Glutamatergic neuron (in vitro differentiated cells): ENCODE data around the gene LOXL4. TPM values are rescaled to one million over a fixed set of nuclear protein-coding genes. Genes with fewer than 3 reads are reported as not detected.
"Not testable (repeated sequence)": the region's sequence is repeated elsewhere in the genome, so short reads cannot be mapped to it uniquely, and the experiment has no call there.

Experiments
- DNase-seq: peaks from one replicate; pipeline ENCODE4 v3.0.0; 2022
- H3K27ac Mint-ChIP-seq: one replicate; pipeline ENCODE4 v1.8.0; 2020; ENCODE audit warnings: mild to moderate bottlenecking, mixed read lengths, inconsistent platforms; ENCODE audit not compliant: unreplicated experiment
- H3K27me3 Mint-ChIP-seq: one replicate; pipeline ENCODE4 v1.8.0; 2020; ENCODE audit warnings: mild to moderate bottlenecking, moderate library complexity, mixed read lengths, inconsistent platforms; ENCODE audit not compliant: unreplicated experiment
- H3K36me3 Mint-ChIP-seq: one replicate; pipeline ENCODE4 v1.8.0; 2020; ENCODE audit warnings: mild to moderate bottlenecking, mixed read lengths, inconsistent platforms; ENCODE audit not compliant: unreplicated experiment
- H3K4me1 Mint-ChIP-seq: one replicate; pipeline ENCODE4 v1.8.0; 2020; ENCODE audit warnings: mild to moderate bottlenecking, low read depth, mixed read lengths, inconsistent platforms; ENCODE audit not compliant: unreplicated experiment
- H3K4me3 Mint-ChIP-seq: one replicate; pipeline ENCODE4 v1.8.0; 2020; ENCODE audit warnings: mild to moderate bottlenecking, mixed read lengths, inconsistent platforms; ENCODE audit not compliant: unreplicated experiment
- H3K9me3 Mint-ChIP-seq: one replicate; pipeline ENCODE4 v1.8.0; 2020; ENCODE audit warnings: mild to moderate bottlenecking, moderate library complexity, mixed read lengths, inconsistent platforms; ENCODE audit not compliant: unreplicated experiment
- total RNA-seq: library from RNA; stranded (reverse); fragmentation: NEBNext Ultra II Directional; extraction: Animal tissue kit (Norgen Biotek cat#: 25700); gene quantifications from one replicate; pipeline ENCODE4 v1.2.1, GENCODE V29; 2021; ENCODE audit not compliant: unreplicated experiment
- TF ChIP-seq, protein P1 (sequence below): fragments of 200-600 bp; sonication (generic); IDR thresholded peaks from one replicate; pipeline ENCODE4 v1.5.0; 2021; ENCODE audit not compliant: partially characterized antibody, unreplicated experiment

Gene LOXL4
- total RNA-seq, 1 donor from 2014 or later = 6.1 TPM

GRCh38 chr10:98240524-98240923 lies 27.5 kb downstream of the LOXL4 start:
- Mint-ChIP-seq H3K9me3 (no peaks in the 10 kb centered on the region), H3K4me1 (peaks cover 3% of the 10 kb centered on the region), H3K27me3 (no peaks in the 10 kb centered on the region), H3K36me3 (no peaks in the 10 kb centered on the region), H3K27ac (no peak overlapping the region), H3K4me3 (no peak overlapping the region)
- TF ChIP-seq, protein P1, sequence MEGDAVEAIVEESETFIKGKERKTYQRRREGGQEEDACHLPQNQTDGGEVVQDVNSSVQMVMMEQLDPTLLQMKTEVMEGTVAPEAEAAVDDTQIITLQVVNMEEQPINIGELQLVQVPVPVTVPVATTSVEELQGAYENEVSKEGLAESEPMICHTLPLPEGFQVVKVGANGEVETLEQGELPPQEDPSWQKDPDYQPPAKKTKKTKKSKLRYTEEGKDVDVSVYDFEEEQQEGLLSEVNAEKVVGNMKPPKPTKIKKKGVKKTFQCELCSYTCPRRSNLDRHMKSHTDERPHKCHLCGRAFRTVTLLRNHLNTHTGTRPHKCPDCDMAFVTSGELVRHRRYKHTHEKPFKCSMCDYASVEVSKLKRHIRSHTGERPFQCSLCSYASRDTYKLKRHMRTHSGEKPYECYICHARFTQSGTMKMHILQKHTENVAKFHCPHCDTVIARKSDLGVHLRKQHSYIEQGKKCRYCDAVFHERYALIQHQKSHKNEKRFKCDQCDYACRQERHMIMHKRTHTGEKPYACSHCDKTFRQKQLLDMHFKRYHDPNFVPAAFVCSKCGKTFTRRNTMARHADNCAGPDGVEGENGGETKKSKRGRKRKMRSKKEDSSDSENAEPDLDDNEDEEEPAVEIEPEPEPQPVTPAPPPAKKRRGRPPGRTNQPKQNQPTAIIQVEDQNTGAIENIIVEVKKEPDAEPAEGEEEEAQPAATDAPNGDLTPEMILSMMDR = no peak
- no peak for DNase-seq

DNA sequence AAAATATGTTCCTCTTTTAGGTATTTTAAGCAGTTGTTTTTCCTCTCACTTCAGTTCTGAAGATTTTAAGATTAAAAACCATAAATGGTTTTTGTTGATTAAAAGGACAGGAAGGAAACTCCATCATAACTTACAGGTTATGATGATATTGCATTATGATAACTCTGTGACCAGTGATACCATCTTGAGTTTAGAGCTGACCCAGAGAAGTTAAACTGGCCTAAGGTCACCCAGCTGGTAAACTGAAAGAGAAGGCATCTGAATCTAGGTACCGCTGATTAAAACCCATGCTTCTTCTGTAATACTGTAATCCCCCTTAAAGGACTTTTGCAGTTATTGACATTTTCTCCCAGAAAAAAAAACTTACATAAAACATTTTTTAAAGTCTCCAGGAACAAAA lies 29.6 kb downstream of the LOXL4 start:
- Mint-ChIP-seq H3K4me3 (no peak overlapping the region), H3K36me3 (no peaks in the 10 kb centered on the region), H3K27ac (no peak overlapping the region), H3K27me3 (no peaks in the 10 kb centered on the region), H3K4me1 (peaks cover 3% of the 10 kb centered on the region), H3K9me3 (no peaks in the 10 kb centered on the region)
- TF ChIP-seq, protein P1 = no peak
- DNase-seq = no peak

DNA sequence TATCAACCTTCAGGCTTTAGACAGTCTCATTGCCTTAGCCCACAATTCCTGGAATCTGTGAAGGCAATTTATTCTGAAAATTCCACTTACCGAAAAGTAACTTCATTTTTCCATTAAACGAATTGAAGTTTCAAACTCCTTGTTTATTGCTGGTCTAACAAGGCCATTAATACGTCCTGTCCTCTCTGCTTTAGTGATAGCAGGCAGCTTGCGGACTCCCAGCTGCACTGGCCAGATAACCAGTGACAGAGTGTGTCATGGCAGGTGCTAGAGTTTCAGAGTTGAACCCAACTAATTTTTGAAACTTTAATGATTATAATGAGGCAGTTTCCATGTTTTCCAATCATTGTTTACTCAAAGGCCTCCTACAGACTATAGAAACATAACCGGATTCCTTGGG lies 31.1 kb downstream of the LOXL4 start:
- TF ChIP-seq, protein P1 = no peak
- no peak overlapping the region for H3K4me3 Mint-ChIP-seq
- no peaks in the 10 kb centered on the region for H3K27me3 Mint-ChIP-seq
- no peak for DNase-seq
- H3K9me3 Mint-ChIP-seq = no peaks in the 10 kb centered on the region
- no peak overlapping the region for H3K27ac Mint-ChIP-seq
- H3K4me1 Mint-ChIP-seq = peaks cover 3% of the 10 kb centered on the region
- H3K36me3 Mint-ChIP-seq = no peaks in the 10 kb centered on the region

DNA sequence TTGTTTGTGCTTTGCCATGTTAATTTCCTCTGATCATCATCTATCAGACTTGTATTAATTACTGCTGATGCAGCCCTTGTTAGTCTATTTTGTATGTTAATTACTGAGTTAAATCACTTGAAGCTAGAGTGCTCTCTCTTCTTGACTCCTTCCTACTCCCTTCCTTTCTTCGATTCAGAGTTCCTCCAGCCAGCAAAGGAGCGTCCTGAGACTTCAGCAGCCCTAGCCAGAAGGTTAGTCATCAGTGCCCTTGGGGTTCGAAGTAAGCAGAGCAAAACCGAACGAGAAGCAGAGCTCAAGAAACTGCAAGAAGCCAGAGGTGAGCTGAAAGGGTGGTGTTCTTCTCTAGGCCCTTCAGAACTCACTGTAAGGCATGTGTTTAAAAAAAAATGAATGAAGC lies 32.1 kb downstream of the LOXL4 start:
- Mint-ChIP-seq H3K4me1 (peaks cover 3% of the 10 kb centered on the region), H3K27ac (no peak overlapping the region), H3K4me3 (no peak overlapping the region), H3K36me3 (no peaks in the 10 kb centered on the region), H3K9me3 (no peaks in the 10 kb centered on the region), H3K27me3 (no peaks in the 10 kb centered on the region)
- no peak for DNase-seq
- TF ChIP-seq, protein P1 = no peak

GRCh38 chr10:98231417-98231816 lies 36.6 kb downstream of the LOXL4 start:
- Mint-ChIP-seq H3K4me3 (no peak overlapping the region), H3K9me3 (peaks cover 3% of the 10 kb centered on the region), H3K27ac (no peak overlapping the region), H3K27me3 (no peaks in the 10 kb centered on the region), H3K36me3 (peaks cover 5% of the 10 kb centered on the region), H3K4me1 (peaks cover 3% of the 10 kb centered on the region)
- TF ChIP-seq, protein P1 = no peak
- DNase-seq = no peak

DNA sequence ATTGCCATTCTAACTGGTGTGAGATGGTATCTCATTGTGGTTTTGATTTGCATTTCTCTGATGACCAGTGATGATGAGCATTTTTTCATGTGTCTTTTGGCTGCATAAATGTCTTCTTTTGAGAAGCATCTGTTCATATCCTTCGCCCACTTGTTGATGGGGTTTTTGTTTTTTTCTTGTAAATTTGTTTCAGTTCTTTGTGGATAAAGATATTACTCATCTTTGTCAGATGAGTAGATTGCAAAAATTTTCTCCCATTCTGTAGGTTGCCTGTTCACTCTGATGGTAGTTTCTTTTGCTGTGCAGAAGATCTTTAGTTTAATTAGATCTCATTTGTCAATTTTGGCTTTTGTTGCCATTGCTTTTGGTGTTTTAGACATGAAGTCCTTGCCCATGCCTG lies 39.7 kb downstream of the LOXL4 start:
- not testable (repeated sequence) for H3K36me3 Mint-ChIP-seq, H3K4me1 Mint-ChIP-seq, H3K27me3 Mint-ChIP-seq, H3K27ac Mint-ChIP-seq, H3K4me3 Mint-ChIP-seq, H3K9me3 Mint-ChIP-seq, DNase-seq

- DNase-seq, H3K4me3 Mint-ChIP-seq, H3K27me3 Mint-ChIP-seq, H3K36me3 Mint-ChIP-seq, H3K4me1 Mint-ChIP-seq, H3K27ac Mint-ChIP-seq, H3K9me3 Mint-ChIP-seq: not testable (repeated sequence)
Observed at GRCh38 chr10:98227713-98228112, 40.3 kb downstream of the LOXL4 start.
